Tongue (tissue), 2 donors: ENCODE results near the gene LAGE3. TPM values are rescaled to one million over a fixed set of nuclear protein-coding genes. Genes with fewer than 3 reads are reported as not detected.

ENCODE experiments used
- DNase-seq: peaks from one replicate; pipeline ENCODE4 v3.0.0-alpha.2; 2015
- total RNA-seq: library from RNA; depleted of rRNA; stranded (reverse); fragments of >200 nt; gene quantifications from one replicate; pipeline ENCODE4 v1.2.3, GENCODE V29; 2014

Gene LAGE3
- total RNA-seq, 1 donor from 2014 or later = 23.8 TPM

GRCh38 chrX:154477891-154478477 lies 1.1 kb downstream of the LAGE3 start:
- DNase-seq = no peak

- no peak for DNase-seq
These were observed 2.3 kb downstream of the LAGE3 start for GRCh38 chrX:154476821-154477220.

GRCh38 chrX:154473683-154474082 lies 5.4 kb downstream of the LAGE3 start:
- DNase-seq = no peak

GRCh38 chrX:154472685-154473632 lies 6.1 kb downstream of the LAGE3 start:
- DNase-seq = no peak

GRCh38 chrX:154471839-154472684 lies 7.0 kb downstream of the LAGE3 start:
- DNase-seq = no peak

GRCh38 chrX:154470914-154471568 lies 8.0 kb downstream of the LAGE3 start:
- no peak for DNase-seq

- no peak for DNase-seq
These were observed 8.6 kb downstream of the LAGE3 start for GRCh38 chrX:154470434-154470833.

- no peak for DNase-seq
These were observed 9.2 kb downstream of the LAGE3 start for GRCh38 chrX:154469880-154470279.

GRCh38 chrX:154469114-154469513 lies 10.0 kb downstream of the LAGE3 start:
- DNase-seq = no peak

GRCh38 chrX:154468217-154468616 lies 10.9 kb downstream of the LAGE3 start:
- DNase-seq = no peak

- no peak for DNase-seq
These were observed 11.5 kb downstream of the LAGE3 start for GRCh38 chrX:154467556-154467955.

- no peak for DNase-seq
These were observed 12.2 kb downstream of the LAGE3 start for GRCh38 chrX:154466907-154467306.

- DNase-seq = no peak
These were observed 13.0 kb downstream of the LAGE3 start for GRCh38 chrX:154466036-154466435.

GRCh38 chrX:154465601-154466000 lies 13.5 kb downstream of the LAGE3 start:
- DNase-seq = no peak

GRCh38 chrX:154464806-154465365 lies 14.2 kb downstream of the LAGE3 start:
- DNase-seq = no peak

GRCh38 chrX:154463611-154464220 lies 15.4 kb downstream of the LAGE3 start:
- no peak for DNase-seq

- no peak for DNase-seq
These were observed 16.7 kb downstream of the LAGE3 start for GRCh38 chrX:154462396-154462795.

GRCh38 chrX:154460326-154460725 lies 18.8 kb downstream of the LAGE3 start:
- no peak for DNase-seq

- no peak for DNase-seq
These were observed 19.2 kb downstream of the LAGE3 start for GRCh38 chrX:154459832-154460231.

- peak; percentile 36 for DNase-seq
These were observed 19.9 kb downstream of the LAGE3 start for GRCh38 chrX:154458954-154459778.
